HG02884 (cell line): ENCODE measurements around the gene MRTFA.
"Not testable (repeated sequence)": the region's sequence is repeated elsewhere in the genome, so short reads cannot be mapped to it uniquely, and the experiment has no call there.

Experiments
- ATAC-seq: cut with Tn5 transposase; IDR thresholded peaks from one replicate; pipeline ENCODE4 v1.9.1; 2021; ENCODE audit warnings: mild to moderate bottlenecking, moderate library complexity; ENCODE audit not compliant: unreplicated experiment

The MRTFA gene

DNA sequence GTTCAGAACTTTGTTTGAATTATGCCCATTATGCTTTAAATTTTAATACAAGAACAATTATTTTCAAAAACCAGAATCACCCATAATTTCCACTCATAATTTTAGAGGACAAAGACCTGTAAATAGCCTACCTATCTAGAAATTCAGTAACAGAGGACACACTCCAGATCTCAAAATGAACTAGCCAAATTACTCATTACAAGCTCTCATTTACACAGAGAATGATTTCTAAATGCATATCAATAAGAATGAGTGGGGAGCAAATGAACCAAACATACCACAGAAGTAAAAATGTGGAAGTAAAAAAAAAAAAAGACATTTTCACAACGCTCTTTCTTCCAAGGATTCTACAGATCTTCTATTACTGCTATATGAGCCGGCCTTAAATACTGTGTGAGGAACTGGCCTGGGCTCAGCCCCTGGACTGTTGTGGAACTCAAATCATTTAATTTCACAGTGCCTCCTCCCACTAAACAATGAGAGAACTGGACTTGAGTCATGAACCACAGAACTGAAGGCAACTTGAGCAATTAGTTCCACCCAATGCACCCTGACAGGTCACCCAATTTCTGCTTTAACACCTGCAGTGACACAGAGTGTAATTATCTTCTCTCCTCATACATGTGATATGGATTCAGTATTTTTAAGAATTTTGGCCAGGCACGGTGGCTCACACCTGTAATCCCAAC is 8.0 kb downstream of the MRTFA start:
- ATAC-seq = no peak

DNA sequence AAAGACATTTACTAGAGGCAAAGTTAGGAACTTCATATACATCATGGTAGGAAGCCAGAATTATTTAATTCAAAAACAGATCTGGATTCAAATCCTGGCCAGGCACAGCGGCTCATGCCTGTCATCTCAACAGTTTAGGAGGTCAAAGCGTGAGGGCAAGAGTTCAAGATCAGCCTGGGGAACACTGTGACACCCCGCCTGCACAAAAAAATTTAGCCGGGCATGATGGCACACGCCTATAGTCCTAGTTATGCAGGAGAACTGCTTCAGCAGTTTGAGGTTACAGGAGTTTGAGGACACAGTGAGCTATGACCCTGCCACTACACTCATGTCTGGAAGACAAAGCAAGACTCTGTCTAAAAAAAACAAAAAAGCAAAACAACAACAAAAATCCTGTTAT is 8.9 kb downstream of the MRTFA start:
- no peak for ATAC-seq

- ATAC-seq = no peak
These were observed 9.7 kb downstream of the MRTFA start for GRCh38 chr22:40626851-40627250.

DNA sequence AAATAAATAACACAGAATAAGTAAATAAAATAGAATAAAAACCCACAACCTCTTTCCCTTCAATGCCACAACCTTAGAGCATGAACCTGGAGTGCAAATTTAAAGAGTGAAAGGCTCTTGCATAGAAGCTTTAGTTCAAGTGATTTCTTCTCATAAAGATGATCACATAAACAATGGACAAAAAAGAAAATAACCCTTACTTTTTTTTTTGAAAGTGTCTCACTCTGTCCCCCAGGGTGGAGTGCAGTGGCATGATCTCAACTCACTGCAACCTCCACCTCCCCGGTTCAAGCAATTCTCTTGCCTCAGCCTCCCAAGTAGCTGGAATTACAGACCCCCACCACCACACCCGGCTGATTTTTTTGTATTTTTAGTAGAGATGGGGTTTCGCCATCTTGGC is 10.7 kb downstream of the MRTFA start:
- not testable (repeated sequence) for ATAC-seq

DNA sequence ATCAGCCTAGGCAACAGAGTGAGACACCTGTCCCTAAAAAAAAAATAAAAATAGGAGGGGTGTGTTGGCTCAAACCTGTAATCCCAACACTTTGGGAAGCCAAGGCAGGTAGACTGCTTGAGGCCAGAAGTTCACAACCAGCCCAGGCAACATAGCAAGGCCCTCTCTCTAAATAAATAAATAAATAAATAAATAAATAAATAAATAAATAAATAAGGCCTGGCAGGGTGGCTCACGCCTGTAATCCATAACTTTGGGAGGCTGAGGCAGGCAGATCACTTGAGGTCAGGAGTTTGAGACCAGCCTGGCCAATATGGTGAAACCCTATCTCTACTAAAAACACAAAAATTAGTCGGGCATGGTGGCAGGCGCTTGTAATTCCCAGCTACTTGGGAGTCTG is 11.2 kb downstream of the MRTFA start:
- ATAC-seq = not testable (repeated sequence)

- no peak for ATAC-seq
These were observed 11.7 kb downstream of the MRTFA start for GRCh38 chr22:40624770-40625169.

DNA sequence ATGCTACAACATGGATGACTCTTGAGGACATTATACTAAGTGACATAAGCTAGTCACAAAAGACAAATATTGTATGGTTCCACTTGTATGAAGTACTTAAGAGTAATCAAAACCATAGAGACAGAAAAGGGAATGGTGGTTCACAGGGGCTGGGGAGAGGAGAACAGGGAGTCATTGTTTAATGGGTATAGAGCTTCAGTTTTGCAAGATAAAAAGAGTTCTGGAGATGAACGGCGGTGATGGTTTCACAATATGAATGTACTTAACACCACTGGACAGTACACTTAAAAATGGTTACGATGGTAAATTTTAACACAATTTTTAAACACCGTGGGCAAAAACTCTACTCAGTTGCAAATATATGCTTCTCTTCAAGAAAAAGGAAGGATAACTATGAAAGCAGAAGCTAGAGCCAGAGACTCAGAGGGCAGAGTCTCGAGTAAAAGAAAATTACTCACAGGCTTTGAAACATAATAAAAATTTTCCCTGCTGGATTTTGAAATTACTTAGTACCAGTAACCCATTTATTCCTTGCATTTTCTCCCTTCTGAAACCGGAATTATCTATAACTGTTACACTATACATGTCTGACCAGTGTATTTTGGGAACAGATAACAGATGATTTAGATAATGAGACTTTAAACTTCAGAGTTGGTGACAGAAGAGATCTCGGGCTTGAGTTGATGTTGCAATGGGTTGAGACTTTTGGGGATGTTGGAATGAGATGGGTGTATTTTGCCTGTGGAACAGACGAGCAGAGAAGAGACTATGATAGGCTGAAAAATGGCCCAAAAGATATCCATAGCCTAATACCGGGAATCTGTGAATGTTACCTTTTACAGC is 15.0 kb downstream of the MRTFA start:
- ATAC-seq = no peak

GRCh38 chr22:40620464-40621046 is 16.0 kb downstream of the MRTFA start:
- ATAC-seq = no peak

GRCh38 chr22:40618400-40618799 is 18.1 kb downstream of the MRTFA start:
- ATAC-seq = no peak

DNA sequence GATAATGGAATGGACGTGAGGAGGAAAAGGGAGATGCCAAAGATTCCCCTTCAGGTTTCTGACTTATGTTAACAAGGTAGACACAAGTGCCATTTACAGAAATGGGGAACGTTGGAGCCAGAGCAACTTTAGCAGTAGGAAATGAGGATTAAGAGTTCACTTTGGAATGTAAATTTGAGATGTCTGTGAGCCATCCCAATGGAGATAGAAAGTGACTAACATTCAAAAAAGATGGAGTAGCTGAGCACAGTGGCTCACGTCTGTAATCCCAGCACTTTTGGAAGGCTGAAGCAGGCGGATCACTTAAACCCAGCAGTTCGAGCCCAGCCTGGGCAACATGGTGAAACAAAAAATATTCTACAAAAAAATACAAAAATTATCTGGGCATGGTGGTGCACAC is 19.9 kb downstream of the MRTFA start:
- ATAC-seq = no peak

- no peak for ATAC-seq
These were observed 23.5 kb downstream of the MRTFA start for GRCh38 chr22:40613067-40613466.

DNA sequence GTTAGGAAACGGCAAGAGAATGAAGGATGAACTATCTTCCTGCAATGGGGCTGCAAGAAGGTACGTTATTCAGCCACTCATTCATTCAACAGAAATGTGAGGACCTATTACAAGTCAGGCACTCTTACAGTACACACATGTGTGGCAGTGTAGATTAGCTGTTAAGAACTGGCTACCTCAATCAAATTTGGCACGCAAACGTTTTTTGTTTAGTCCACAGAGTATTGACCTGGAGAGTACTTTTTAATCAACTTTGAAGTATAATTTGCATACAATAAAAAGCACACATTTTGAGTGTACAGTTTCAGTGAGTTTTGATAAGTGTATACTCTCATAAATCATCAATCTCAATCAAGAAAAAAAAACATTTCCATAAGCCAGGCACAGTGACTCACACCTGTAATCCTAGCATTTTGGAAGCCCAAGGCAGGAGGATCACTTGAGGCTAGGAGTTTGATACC is 24.2 kb downstream of the MRTFA start:
- ATAC-seq = no peak

- ATAC-seq = no peak
These were observed 24.9 kb downstream of the MRTFA start for GRCh38 chr22:40611606-40612005.

GRCh38 chr22:40610329-40610850 is 26.1 kb downstream of the MRTFA start:
- ATAC-seq = no peak

GRCh38 chr22:40609216-40609615 is 27.3 kb downstream of the MRTFA start:
- ATAC-seq = no peak

DNA sequence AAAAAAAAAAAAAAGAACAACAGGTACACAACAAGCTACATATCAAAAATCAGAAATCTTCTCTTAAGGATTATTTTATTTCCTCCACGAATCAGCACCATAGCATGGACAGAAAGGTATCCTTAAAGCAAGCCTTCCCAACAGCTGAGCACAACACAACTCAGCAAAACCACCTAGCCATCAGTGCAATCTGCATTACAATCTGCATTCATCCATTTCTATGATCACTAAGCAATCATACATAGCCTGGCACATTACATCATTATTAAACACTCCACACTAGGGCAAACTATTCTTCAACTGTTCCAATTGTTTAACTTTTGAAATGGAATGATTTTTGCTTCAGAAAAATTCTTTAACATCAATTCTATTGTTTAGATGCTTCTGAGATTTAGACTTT is 29.0 kb downstream of the MRTFA start:
- ATAC-seq = no peak

- ATAC-seq = no peak
These were observed 30.2 kb downstream of the MRTFA start for GRCh38 chr22:40606306-40606705.

GRCh38 chr22:40605761-40606160 is 30.8 kb downstream of the MRTFA start:
- ATAC-seq = no peak

DNA sequence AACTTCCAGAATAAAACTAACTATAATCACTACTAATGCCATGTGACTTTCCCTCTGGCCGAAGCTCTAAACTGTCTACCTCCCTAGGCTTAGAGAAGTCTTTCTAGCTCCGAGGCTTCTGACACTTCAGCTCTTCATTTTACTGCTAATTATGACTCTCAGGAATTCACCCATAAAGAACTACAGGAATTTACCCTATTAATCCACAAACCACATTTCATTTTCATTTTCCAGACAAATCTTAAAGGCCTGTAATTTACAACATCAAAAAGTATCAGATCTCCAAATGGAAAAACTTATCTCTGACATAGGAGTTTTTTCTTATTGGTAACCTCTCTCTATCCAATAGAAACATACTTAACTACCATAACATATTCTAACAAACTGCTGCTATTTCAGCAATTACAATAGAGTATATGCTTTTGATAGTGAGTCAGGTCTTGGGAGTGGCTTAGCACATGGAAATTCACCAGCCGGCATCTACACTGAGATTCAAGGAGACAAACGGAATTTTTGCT is 33.4 kb downstream of the MRTFA start:
- no peak for ATAC-seq

GRCh38 chr22:40602231-40602630 is 34.3 kb downstream of the MRTFA start:
- ATAC-seq = no peak

GRCh38 chr22:40599731-40600130 is 36.8 kb downstream of the MRTFA start:
- ATAC-seq = no peak
